H1 (cell line): ENCODE data around the gene LCORL. TPM values are rescaled to one million over a fixed set of nuclear protein-coding genes. Genes with fewer than 3 reads are reported as not detected.

Source experiments
- CTCF ChIA-PET: fragments of 300-600 bp; sonication (Branson Sonifier 250); formaldehyde crosslinking; loops from one replicate; lab custom pipeline; 2021; ENCODE audit not compliant: partially characterized antibody; lab: Charles Lee
- POLR2A ChIA-PET: fragments of 300-600 bp; sonication (Branson Sonifier 250); formaldehyde crosslinking; loops from one replicate; lab custom pipeline; 2021; ENCODE audit warnings: inconsistent platforms; ENCODE audit not compliant: partially characterized antibody; lab: Charles Lee
- DNase-seq, 2 experiments: peaks; one replicate each; pipeline versions ENCODE4 v3.0.0 to v3.0.0-alpha.2; 2010 to 2022; ENCODE audit warnings: low spot score in 2 of 2, low read depth in 1 of 2, mixed read lengths in 1 of 2
- FAIRE-seq: peaks from 2 replicates; lab custom pipeline; 2011; peaks lifted over from hg19 to GRCh38; lab: Jason Lieb, UNC
- H2AFZ ChIP-seq: 2 replicates; pipeline ENCODE4 v1.8.1; 2012; ENCODE audit warnings: low read length, inconsistent platforms
- H2AK5ac ChIP-seq: 2 replicates; pipeline ENCODE4 v1.6.1; 2013; ENCODE audit warnings: low read depth, low read length
- H2BK120ac ChIP-seq: replicated peaks from 2 replicates; pipeline ENCODE3; 2013; ENCODE audit warnings: low read depth, low read length, inconsistent platforms
- H2BK12ac ChIP-seq: 2 replicates; pipeline ENCODE4 v1.6.1; 2013; ENCODE audit warnings: low read depth, low read length
- H2BK15ac ChIP-seq: 2 replicates; pipeline ENCODE4 v1.6.1; 2013; ENCODE audit warnings: low read length
- H2BK20ac ChIP-seq: 2 replicates; pipeline ENCODE4 v1.6.1; 2013; ENCODE audit warnings: low read length
- H2BK5ac ChIP-seq: 2 replicates; pipeline ENCODE4 v1.6.1; 2013; ENCODE audit warnings: low read depth, low read length
- H3K14ac ChIP-seq: 2 replicates; pipeline ENCODE4 v1.6.1; 2013; ENCODE audit warnings: inconsistent platforms; ENCODE audit not compliant: insufficient read length
- H3K18ac ChIP-seq: 2 replicates; pipeline ENCODE4 v1.6.1; 2013; ENCODE audit warnings: low read length; ENCODE audit errors: extremely low read depth
- H3K23ac ChIP-seq: 2 replicates; pipeline ENCODE4 v1.6.1; 2013; ENCODE audit warnings: inconsistent platforms; ENCODE audit not compliant: insufficient read length
- H3K23me2 ChIP-seq: 2 replicates; pipeline ENCODE4 v1.6.1; 2013; ENCODE audit warnings: low read depth, low read length
- H3K27ac ChIP-seq: 2 replicates; pipeline ENCODE4 v1.6.1; 2011; ENCODE audit warnings: low read depth, low read length, inconsistent platforms
- H3K27me3 ChIP-seq, 4 experiments: replicated peaks in 1 of 4; 1 replicate in 1 of 4; 2 replicates in 3 of 4; pipeline versions ENCODE4 v1.6.1 to v1.8.1; 2011 to 2013; ENCODE audit warnings: low read length in 3 of 4, mild to moderate bottlenecking in 3 of 4, inconsistent platforms in 2 of 4, mixed read lengths in 2 of 4, moderate library complexity in 1 of 4; ENCODE audit not compliant: control insufficient read depth in 3 of 4, insufficient read depth in 3 of 4; ENCODE audit errors: extremely low read depth in 1 of 4
- H3K36me3 ChIP-seq, 4 experiments: 2 replicates each; pipeline versions ENCODE4 v1.6.1 to v1.8.1; 2011 to 2013; ENCODE audit warnings: mild to moderate bottlenecking in 4 of 4, low read length in 3 of 4, moderate library complexity in 2 of 4, control low read depth in 1 of 4, inconsistent platforms in 1 of 4; ENCODE audit not compliant: insufficient read depth in 4 of 4, control insufficient read depth in 2 of 4
- H3K4ac ChIP-seq: replicated peaks from 2 replicates; pipeline ENCODE3; 2013; ENCODE audit warnings: low read length, low read depth, mixed read lengths, inconsistent platforms; ENCODE audit not compliant: insufficient read length
- H3K4me1 ChIP-seq, 4 experiments: replicated peaks in 1 of 4; 1 replicate in 1 of 4; 2 replicates in 3 of 4; pipeline versions ENCODE4 v1.6.1 to v1.8.1; 2011 to 2013; ENCODE audit warnings: low read length in 3 of 4, inconsistent platforms in 2 of 4, mixed read lengths in 1 of 4; ENCODE audit not compliant: insufficient read depth in 4 of 4, control insufficient read depth in 3 of 4
- H3K4me2 ChIP-seq, 2 experiments: 2 replicates each; pipeline versions ENCODE4 v1.6.1 to v1.8.1; 2011 to 2013; ENCODE audit warnings: low read depth in 2 of 2, low read length in 2 of 2, control low read depth in 1 of 2, inconsistent platforms in 1 of 2, mild to moderate bottlenecking in 1 of 2; ENCODE audit not compliant: insufficient read depth in 1 of 2
- H3K4me3 ChIP-seq, 4 experiments: fragments of 200-600, 300-600 bp in 1 of 4; sonication (generic), shearing (Covaris generic), sonication (Bioruptor Twin) in 1 of 4; 2 replicates each; pipeline versions ENCODE4 v1.5.1 to v1.8.1; 2011 to 2016; ENCODE audit warnings: low read length in 4 of 4, low read depth in 3 of 4, control low read depth in 2 of 4, inconsistent platforms in 2 of 4, mild to moderate bottlenecking in 2 of 4, mixed read lengths in 1 of 4, moderate library complexity in 1 of 4; ENCODE audit not compliant: insufficient read depth in 2 of 4; ENCODE audit errors: extremely low read depth in 1 of 4
- H3K56ac ChIP-seq: replicated peaks from 2 replicates; pipeline ENCODE3; 2013; ENCODE audit warnings: low read depth, mild to moderate bottlenecking, mixed read lengths, low read length, inconsistent platforms; ENCODE audit not compliant: insufficient read length
- H3K79me1 ChIP-seq: 2 replicates; pipeline ENCODE4 v1.6.1; 2013; ENCODE audit warnings: low read depth, low read length, control low read depth
- H3K79me2 ChIP-seq, 2 experiments: 2 replicates each; pipeline versions ENCODE4 v1.6.1 to v1.8.1; 2012 to 2013; ENCODE audit warnings: low read length in 2 of 2, mild to moderate bottlenecking in 2 of 2, inconsistent platforms in 1 of 2; ENCODE audit not compliant: insufficient read depth in 2 of 2, control insufficient read depth in 1 of 2
- H3K9ac ChIP-seq, 4 experiments: replicated peaks in 1 of 4; 1 replicate in 1 of 4; 2 replicates in 3 of 4; pipeline versions ENCODE4 v1.6.1 to v1.8.1; 2011 to 2013; ENCODE audit warnings: low read depth in 3 of 4, low read length in 3 of 4, control low read depth in 2 of 4, mild to moderate bottlenecking in 2 of 4, moderate library complexity in 2 of 4, inconsistent platforms in 1 of 4; ENCODE audit errors: extremely low read depth in 1 of 4
- H3K9me3 ChIP-seq, 2 experiments: 2 replicates each; pipeline versions ENCODE4 v1.6.1 to v1.8.1; 2012 to 2013; ENCODE audit warnings: mild to moderate bottlenecking in 2 of 2, moderate library complexity in 2 of 2, control low read depth in 1 of 2, inconsistent platforms in 1 of 2, low read depth in 1 of 2, low read length in 1 of 2, mixed read lengths in 1 of 2; ENCODE audit not compliant: insufficient read depth in 2 of 2
- H4K20me1 ChIP-seq, 2 experiments: replicated peaks in 1 of 2; 2 replicates each; pipeline versions ENCODE3 to v1.8.1; 2011 to 2013; ENCODE audit warnings: inconsistent platforms in 2 of 2, low read length in 2 of 2, mild to moderate bottlenecking in 1 of 2; ENCODE audit not compliant: insufficient read depth in 2 of 2, control insufficient read depth in 1 of 2
- H4K5ac ChIP-seq: 2 replicates; pipeline ENCODE4 v1.6.1; 2013; ENCODE audit warnings: low read length, low read depth, mixed read lengths, inconsistent platforms; ENCODE audit not compliant: insufficient read length
- H4K8ac ChIP-seq: 2 replicates; pipeline ENCODE4 v1.8.0; 2013; ENCODE audit warnings: mild to moderate bottlenecking, moderate library complexity, low read length, inconsistent platforms; ENCODE audit not compliant: insufficient read depth; ENCODE audit errors: extremely low read depth
- H4K91ac ChIP-seq: replicated peaks from 2 replicates; pipeline ENCODE3; 2013; ENCODE audit warnings: low read length, mixed read lengths, inconsistent platforms; ENCODE audit not compliant: insufficient read length
- ATF2 ChIP-seq: IDR thresholded peaks from 2 replicates; pipeline ENCODE4 v1.6.1; 2012; ENCODE audit warnings: low read length, inconsistent platforms
- CHD1 ChIP-seq: IDR thresholded peaks from 2 replicates; pipeline ENCODE4 v1.6.1; 2012; ENCODE audit warnings: low read depth, low read length, improper control_type of control experiment
- HDAC2 ChIP-seq, 2 experiments: fragments of 300-600 bp in 1 of 2; sonication (generic) in 1 of 2; IDR thresholded peaks; 2 replicates each; pipeline ENCODE4 v1.6.1; 2011 to 2012; ENCODE audit warnings: low read depth in 2 of 2, low read length in 2 of 2, mild to moderate bottlenecking in 2 of 2, moderate library complexity in 2 of 2, borderline replicate concordance in 1 of 2, inconsistent platforms in 1 of 2
- HDAC6 ChIP-seq: IDR thresholded peaks from one replicate; pipeline ENCODE4 v1.7.1; 2012; ENCODE audit warnings: low read depth, mild to moderate bottlenecking, inconsistent platforms, low read length, moderate library complexity
- NRF1 ChIP-seq: IDR thresholded peaks from 2 replicates; pipeline ENCODE4 v1.6.1; 2011; ENCODE audit warnings: mild to moderate bottlenecking, low read depth, low read length, improper control_type of control experiment
- SAP30 ChIP-seq: fragments of 300-600 bp; sonication (generic); IDR thresholded peaks from 2 replicates; pipeline ENCODE4 v1.7.1; 2012; ENCODE audit warnings: low read length, moderate library complexity, mild to moderate bottlenecking, inconsistent platforms; ENCODE audit not compliant: insufficient read depth, insufficient replicate concordance
- SIN3A ChIP-seq, 2 experiments: IDR thresholded peaks in 1 of 2; conservative IDR thresholded peaks in 1 of 2; 2 replicates each; pipeline ENCODE4 v1.6.1; 2011 to 2012; ENCODE audit warnings: low read length in 2 of 2, improper control_type of control experiment in 1 of 2, low read depth in 1 of 2, mild to moderate bottlenecking in 1 of 2
- SRF ChIP-seq: IDR thresholded peaks from 2 replicates; pipeline ENCODE4 v1.6.1; 2011; ENCODE audit warnings: mild to moderate bottlenecking, low read depth, low read length, moderate library complexity
- SUZ12 ChIP-seq: fragments of 200-600 bp; sonication (generic); IDR thresholded peaks from 2 replicates; pipeline ENCODE4 v1.6.1; 2012; ENCODE audit warnings: mild to moderate bottlenecking, inconsistent platforms, low read length, moderate library complexity, mixed read lengths
- WGBS, 2 experiments: shearing (Covaris generic) in 1 of 2; methylation state at CpG; one replicate each; pipeline versions ENCODE4 v1.1.6 to v1.1.7; 2013 to 2015; ENCODE audit warnings: low lambda C conversion rate in 2 of 2, mixed read lengths in 2 of 2, inconsistent platforms in 1 of 2, low coverage in 1 of 2, missing lambda C conversion rate in 1 of 2; ENCODE audit not compliant: insufficient replicate concordance in 2 of 2, insufficient coverage in 1 of 2, insufficient read length in 1 of 2; ENCODE audit errors: extremely low coverage in 1 of 2, missing lambda C conversion rate in 1 of 2; 5-methylcytosine and 5-hydroxymethylcytosine counted together
- polyA plus RNA-seq, 7 experiments: library from polyadenylated mRNA; depleted of rRNA in 3 of 7; stranded (reverse) in 5 of 7; unstranded in 2 of 7; fragments of >200 nt in 5 of 7; fragments of 200-250 nt in 2 of 7; gene quantifications; 1 replicate in 5 of 7; 2 replicates in 1 of 7; 4 replicates in 1 of 7; pipeline versions ENCODE4 v1.2.1 to v1.2.3, GENCODE V29; 2011 to 2013; ENCODE audit warnings: missing spikeins in 2 of 7, mixed read lengths in 2 of 7
- total RNA-seq: library from RNA; stranded (reverse); fragmentation: NEBNext Ultra II Directional; extraction: Animal tissue kit (Norgen Biotek cat#: 25700); gene quantifications from 2 replicates; pipeline ENCODE4 v1.2.1, GENCODE V29; 2021
- TF ChIP-seq, protein P1 (sequence below): IDR thresholded peaks from 2 replicates; pipeline ENCODE4 v1.6.1; 2012; ENCODE audit warnings: inconsistent platforms
- TF ChIP-seq, protein P2 (sequence below): IDR thresholded peaks from 2 replicates; pipeline ENCODE4 v1.6.1; 2011; ENCODE audit warnings: low read length, improper control_type of control experiment

The LCORL gene
- total and polyA plus RNA-seq, 2 of the 8 experiments (the other 6 are each of a cell fraction or from before 2014, with no cell fraction given) = 2.2 to 19.2 TPM

GRCh38 chr4:17876943-17877342 lies 144.6 kb downstream of the LCORL start:
- Histone ChIP-seq H3K36me3 (no peaks in the 10 kb centered on the region; a peak in 1 of 8 replicates), H3K56ac (no peak overlapping the region), H3K79me2 (no peaks in the 10 kb centered on the region), H3K4me2 (no peak overlapping the region), H3K27me3 (no peaks in the 10 kb centered on the region), H3K9ac (no peak overlapping the region), H3K14ac (no peak overlapping the region), H2AK5ac (no peak overlapping the region), H2BK20ac (no peak overlapping the region), H2BK15ac (no peak overlapping the region), H2BK12ac (no peak overlapping the region), H2BK120ac (no peak overlapping the region), H3K27ac (no peak overlapping the region), H2BK5ac (no peak overlapping the region), H3K18ac (no peak overlapping the region), H3K23ac (no peak overlapping the region), H3K79me1 (no peaks in the 10 kb centered on the region), H4K20me1 (no peaks in the 10 kb centered on the region), H4K5ac (no peak overlapping the region), H3K9me3 (no peaks in the 10 kb centered on the region), H3K4ac (no peak overlapping the region), H3K23me2 (no peaks in the 10 kb centered on the region), H4K91ac (no peak overlapping the region), H3K4me1 (no peaks in the 10 kb centered on the region), H2AFZ (no peak overlapping the region), H3K4me3 (no peak overlapping the region), H4K8ac (no peak overlapping the region)
- ChIA-PET POLR2A (no interaction called here), CTCF (no interaction called here)
- FAIRE-seq (no peak), DNase-seq (no peak)
- WGBS, 2 experiments = 87% methylated on average over 4 of the region's 4 CpGs; no CpG with 5 or more reads in 1 of the 2 experiments
- no peak for TF ChIP-seq NRF1
- TF ChIP-seq HDAC6 = no peak
- TF ChIP-seq, protein P1, sequence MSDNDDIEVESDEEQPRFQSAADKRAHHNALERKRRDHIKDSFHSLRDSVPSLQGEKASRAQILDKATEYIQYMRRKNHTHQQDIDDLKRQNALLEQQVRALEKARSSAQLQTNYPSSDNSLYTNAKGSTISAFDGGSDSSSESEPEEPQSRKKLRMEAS = no peak
- TF ChIP-seq SUZ12 = no peak
- TF ChIP-seq HDAC2 (IDR thresholded peaks at IDR 0.05; ENCODE audit: borderline replicate concordance in 1 of 2, low read depth in 2 of 2, low read length in 2 of 2) = no peak
- no peak for TF ChIP-seq SIN3A (conservative IDR thresholded peaks at IDR 0.05 in 1 of 2, IDR thresholded peaks at IDR 0.05 in 1 of 2; ENCODE audit: low read depth in 1 of 2, low read length in 2 of 2)
- TF ChIP-seq SRF = no peak
- TF ChIP-seq CHD1 = no peak
- TF ChIP-seq, protein P2, sequence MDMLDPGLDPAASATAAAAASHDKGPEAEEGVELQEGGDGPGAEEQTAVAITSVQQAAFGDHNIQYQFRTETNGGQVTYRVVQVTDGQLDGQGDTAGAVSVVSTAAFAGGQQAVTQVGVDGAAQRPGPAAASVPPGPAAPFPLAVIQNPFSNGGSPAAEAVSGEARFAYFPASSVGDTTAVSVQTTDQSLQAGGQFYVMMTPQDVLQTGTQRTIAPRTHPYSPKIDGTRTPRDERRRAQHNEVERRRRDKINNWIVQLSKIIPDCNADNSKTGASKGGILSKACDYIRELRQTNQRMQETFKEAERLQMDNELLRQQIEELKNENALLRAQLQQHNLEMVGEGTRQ = no peak
- no peak for TF ChIP-seq SAP30
- TF ChIP-seq ATF2 = no peak
